Measurements from ENCODE around the gene ZNG1A.
"Not testable (repeated sequence)": the region's sequence is repeated elsewhere in the genome, so short reads cannot be mapped to it uniquely, and the experiment has no call there.

The ZNG1A gene

DNA sequence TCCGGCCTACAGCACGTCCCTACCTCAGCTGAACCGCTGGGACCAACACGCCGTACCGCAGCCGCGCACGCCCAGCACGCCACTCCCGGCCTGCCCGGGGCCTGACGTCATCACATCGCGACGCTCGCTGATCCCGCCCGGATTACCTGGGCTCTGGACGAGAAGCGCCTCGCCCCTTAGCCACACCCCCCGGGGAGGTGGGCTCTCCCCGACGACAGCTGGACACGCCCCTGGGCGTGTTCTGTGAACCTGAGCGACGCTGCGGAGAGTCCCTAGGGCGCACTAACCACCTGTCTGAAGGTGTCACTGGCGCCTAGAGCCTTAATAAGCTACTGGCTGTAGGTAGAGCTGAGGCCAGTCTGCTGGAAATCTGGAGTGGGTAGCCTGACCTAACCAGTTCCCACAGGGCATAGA is at the start of gene ZNG1A:
TSS of gene ZNG1A (minus strand) at position 87 of the 414 bp plus-strand sequence. CDS start 87 bp downstream, outside the sequence.
- DNase-seq (ENCODE audit: low read depth) = peak; percentile 75
- H3K4me3 ChIP-seq (ENCODE audit: low read depth, low read length) = peak within 1 kb of the TSS; percentile 50

DNA sequence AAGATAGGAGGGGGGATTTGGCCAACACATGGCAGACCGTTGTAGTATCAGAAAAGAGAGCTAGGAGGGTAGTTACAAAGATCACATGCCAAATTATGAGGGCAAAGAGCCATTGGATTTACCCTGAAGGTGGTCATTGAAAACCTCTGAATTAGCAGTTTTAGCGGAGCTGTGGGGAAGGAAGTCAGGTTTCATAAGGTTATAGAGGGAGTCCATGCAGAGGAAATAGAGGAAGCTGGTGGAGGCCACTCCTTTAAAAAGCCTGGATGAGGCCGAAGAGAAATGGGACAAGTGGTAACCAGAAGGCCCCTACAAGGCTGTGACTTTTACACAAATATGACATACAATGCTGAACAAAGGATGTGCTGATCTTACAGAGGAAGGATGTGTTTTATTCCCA is 49.0 kb upstream of the ZNG1A start:
- TF ChIP-seq, protein P1, sequence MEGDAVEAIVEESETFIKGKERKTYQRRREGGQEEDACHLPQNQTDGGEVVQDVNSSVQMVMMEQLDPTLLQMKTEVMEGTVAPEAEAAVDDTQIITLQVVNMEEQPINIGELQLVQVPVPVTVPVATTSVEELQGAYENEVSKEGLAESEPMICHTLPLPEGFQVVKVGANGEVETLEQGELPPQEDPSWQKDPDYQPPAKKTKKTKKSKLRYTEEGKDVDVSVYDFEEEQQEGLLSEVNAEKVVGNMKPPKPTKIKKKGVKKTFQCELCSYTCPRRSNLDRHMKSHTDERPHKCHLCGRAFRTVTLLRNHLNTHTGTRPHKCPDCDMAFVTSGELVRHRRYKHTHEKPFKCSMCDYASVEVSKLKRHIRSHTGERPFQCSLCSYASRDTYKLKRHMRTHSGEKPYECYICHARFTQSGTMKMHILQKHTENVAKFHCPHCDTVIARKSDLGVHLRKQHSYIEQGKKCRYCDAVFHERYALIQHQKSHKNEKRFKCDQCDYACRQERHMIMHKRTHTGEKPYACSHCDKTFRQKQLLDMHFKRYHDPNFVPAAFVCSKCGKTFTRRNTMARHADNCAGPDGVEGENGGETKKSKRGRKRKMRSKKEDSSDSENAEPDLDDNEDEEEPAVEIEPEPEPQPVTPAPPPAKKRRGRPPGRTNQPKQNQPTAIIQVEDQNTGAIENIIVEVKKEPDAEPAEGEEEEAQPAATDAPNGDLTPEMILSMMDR (IDR thresholded peaks at IDR 0.05; ENCODE audit: control insufficient read depth, extremely low read depth, insufficient read depth) = no peak
- no peak for DNase-seq (ENCODE audit: low read depth)
- H3K4me3 ChIP-seq (ENCODE audit: low read depth, low read length) = no peak overlapping the region

DNA sequence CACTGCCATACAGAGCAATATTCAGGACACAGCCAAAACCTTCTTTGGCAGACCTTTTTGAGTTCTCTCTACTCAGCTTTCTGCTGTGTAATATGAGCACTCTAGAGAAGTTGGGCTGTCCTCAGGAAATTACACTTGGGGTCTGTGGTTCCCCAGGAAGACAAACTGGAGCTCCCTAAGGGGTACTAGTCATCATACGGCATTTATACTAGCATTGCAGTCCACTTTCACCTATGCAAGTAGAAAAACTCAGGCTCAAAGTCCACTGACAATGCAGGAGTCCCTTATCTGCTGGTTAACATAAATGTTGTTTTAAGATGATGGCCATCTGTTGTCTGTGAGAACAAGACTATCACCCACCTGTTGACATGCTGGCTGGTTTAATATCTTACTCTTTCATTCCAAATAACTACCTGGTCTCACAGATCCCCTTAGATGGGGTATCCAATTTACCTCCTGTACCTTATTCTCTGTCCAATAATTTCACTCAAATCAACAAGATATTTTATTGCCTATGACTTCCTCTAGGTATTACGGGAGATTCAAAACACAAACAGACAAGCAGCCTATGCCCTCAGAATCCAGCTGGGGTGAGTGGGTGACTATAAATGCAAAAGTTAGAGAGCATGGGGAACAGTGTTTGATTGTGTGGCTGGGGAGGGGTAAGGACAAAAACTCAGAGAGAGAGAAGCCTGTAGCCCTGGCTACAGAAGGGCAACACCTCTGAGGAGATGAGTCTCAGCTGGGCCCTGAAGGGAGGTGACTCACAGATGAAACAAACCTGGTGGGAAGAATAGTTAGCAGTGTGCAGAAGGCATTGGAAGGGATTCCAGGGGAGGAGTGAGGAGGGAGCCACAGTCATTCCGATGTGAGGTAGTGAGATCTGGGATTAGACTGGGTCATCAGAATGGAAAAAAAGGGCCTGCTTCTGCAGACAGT is 46.0 kb upstream of the ZNG1A start:
- TF ChIP-seq, protein P1 (IDR thresholded peaks at IDR 0.05; ENCODE audit: control insufficient read depth, extremely low read depth, insufficient read depth) = no peak
- no peak for DNase-seq (ENCODE audit: low read depth)
- no peak overlapping the region for H3K4me3 ChIP-seq (ENCODE audit: low read depth, low read length)

DNA sequence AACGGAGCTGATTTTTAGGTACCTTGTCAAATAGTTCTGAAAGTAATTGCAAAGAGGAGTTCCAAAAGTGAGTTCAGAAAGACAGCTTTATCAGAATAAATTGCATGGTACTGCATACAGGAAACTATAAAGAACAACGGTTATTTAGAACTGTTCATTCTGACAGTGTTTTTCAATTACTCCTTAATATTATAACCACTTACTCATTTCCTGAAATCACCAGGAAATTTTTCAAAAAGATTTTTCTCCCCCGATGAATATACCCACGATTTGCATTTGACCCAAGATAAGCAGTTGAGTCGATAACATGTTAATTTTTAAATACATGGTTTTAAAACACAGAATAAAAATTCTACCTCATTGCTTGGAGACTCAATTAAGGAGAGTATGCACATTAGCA is 45.2 kb upstream of the ZNG1A start:
- TF ChIP-seq, protein P1 (IDR thresholded peaks at IDR 0.05; ENCODE audit: control insufficient read depth, extremely low read depth, insufficient read depth) = no peak
- no peak overlapping the region for H3K4me3 ChIP-seq (ENCODE audit: low read depth, low read length)
- DNase-seq (ENCODE audit: low read depth) = no peak

DNA sequence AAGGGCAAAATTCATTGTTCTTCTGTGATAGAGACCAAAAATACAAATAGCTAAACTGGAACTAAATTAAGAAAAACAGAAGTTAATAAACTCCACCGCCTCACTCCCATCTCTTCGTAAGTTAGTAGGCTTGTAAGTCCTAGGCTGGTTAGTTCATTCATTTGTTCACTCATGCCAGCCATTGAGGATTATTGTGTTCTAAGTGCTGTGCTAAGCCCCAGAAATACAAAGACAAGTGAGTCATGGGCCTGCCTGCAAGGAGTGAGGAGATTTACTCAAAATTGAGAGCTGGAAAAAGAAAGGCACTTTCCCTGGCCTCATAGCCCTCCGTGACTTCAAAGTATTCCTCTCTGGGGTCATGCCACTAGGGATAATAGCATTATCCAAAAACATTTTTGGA is 44.3 kb upstream of the ZNG1A start:
- TF ChIP-seq, protein P1 (IDR thresholded peaks at IDR 0.05; ENCODE audit: control insufficient read depth, extremely low read depth, insufficient read depth) = no peak
- H3K4me3 ChIP-seq (ENCODE audit: low read depth, low read length) = no peak overlapping the region
- DNase-seq (ENCODE audit: low read depth) = no peak

DNA sequence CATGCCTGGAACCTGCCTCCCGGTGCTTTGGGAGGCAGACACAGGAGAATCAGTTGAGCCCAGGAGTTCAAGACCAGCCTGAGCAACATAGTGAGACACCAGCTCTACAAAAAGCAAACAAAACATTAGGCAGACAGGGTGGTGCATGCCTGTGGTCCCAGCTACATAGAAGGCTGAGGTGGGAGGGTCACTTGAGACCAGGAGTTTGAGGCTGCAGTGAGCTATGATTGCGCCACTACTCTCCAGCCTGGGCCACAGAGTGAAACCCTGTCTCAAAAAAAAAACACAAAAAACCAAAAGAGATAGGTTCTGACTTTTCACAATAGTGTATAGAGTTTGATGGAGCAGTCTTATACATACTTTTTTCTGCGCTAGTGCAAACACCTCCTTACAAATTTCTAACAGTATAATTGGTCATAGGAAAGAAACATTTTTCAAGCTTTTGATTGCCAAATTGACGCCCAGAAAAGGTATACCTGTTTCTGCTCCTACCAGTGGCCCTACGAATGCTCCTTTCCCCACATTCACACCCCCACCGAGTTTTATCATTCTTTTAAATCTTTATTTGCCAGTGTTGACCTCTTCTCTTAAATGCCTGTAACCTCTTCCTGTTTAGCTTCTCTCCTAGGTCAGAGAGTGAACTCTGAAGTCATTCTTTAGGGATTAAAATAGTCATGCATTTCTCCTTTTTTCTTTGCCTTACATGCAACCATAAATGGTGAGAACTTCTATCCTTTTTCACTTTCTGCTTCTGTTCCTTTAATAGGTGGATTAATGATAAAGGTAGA is 43.3 kb upstream of the ZNG1A start:
- H3K4me3 ChIP-seq (ENCODE audit: low read depth, low read length) = no peak overlapping the region
- TF ChIP-seq, protein P1 (IDR thresholded peaks at IDR 0.05; ENCODE audit: control insufficient read depth, extremely low read depth, insufficient read depth) = no peak
- no peak for DNase-seq (ENCODE audit: low read depth)

DNA sequence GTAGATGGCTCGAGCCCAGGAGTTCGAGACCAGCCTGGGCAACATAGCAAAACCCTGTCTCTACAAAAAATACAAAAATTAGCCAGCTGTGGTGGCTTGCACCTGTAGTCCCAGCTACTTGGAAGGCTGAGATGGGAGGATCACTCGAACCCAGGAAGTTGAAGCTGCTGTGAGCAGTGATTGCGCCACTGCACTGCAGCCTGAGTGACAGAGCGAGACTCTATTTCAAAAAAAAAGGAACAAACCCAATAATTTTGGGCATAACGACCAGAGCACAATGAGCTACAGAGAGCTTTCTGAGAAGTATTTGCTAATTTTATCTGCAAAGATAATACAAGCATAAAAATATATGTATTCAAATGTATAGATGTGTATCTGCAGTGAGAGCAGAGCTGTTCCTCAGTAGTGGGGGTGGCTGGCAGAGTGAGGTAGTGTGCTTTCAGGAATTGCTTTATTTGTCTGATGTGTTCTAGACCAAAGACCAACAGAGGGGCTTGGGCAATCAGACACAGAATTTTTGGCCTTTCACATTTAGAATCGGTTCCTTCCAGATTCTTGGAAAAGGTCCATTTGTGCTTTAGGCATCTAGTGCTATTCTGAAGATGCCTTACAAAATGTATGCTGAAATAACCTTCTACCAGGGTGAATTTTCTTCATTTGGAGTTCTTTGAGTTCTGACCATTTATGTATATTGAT is 41.0 kb upstream of the ZNG1A start:
- H3K4me3 ChIP-seq (ENCODE audit: low read depth, low read length) = no peak overlapping the region
- TF ChIP-seq, protein P1 (IDR thresholded peaks at IDR 0.05; ENCODE audit: control insufficient read depth, extremely low read depth, insufficient read depth) = no peak
- no peak for DNase-seq (ENCODE audit: low read depth)

DNA sequence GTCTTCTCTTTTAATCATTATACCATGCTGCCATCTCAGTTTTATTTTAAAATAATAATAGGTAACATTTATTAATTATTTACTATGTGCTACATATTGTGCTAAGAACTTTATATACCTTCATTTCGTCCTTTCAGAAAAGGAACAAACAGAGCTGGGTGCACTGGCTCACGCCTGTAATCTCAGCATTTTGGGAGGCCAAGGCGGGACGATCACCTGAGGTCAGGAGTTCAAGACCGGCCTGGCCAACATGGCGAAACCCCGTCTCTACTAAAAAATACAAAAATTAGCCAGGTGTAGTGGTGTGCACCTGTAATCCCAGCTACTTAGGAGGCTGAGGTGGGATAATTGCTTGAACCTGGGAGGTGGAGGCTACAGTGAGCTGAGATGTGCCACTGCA is 40.2 kb upstream of the ZNG1A start:
- not testable (repeated sequence) for DNase-seq (ENCODE audit: low read depth); H3K4me3 ChIP-seq (ENCODE audit: low read depth, low read length)

Data from LNCaP clone FGC (cell line).